ENCODE measurements around the gene FAM9C. TPM values are rescaled to one million over a fixed set of nuclear protein-coding genes. Genes with fewer than 3 reads are reported as not detected.

FAM9C gene
- total and polyA plus RNA-seq, 2 donors from 2014 or later, result not detected

GRCh38 chrX:13055486-13055885 lies 11.1 kb upstream of the FAM9C start:
- no peak for FAIRE-seq
- H3K27me3 ChIP-seq (ENCODE audit: control insufficient read depth, insufficient read depth, low read length), result no peaks in the 10 kb centered on the region
- no peaks in the 10 kb centered on the region for H3K9me3 ChIP-seq (ENCODE audit: control insufficient read depth in 2 of 3, insufficient read depth in 1 of 3, low read length in 3 of 3)
- TF ChIP-seq CTCF (IDR thresholded peaks at IDR 0.05; ENCODE audit: borderline replicate concordance, extremely low read depth, insufficient read depth), result no peak
- no peak overlapping the region for H3K9ac ChIP-seq (ENCODE audit: low read length in 3 of 3)
- H3K27ac ChIP-seq (ENCODE audit: low read depth in 2 of 2, low read length in 2 of 2), result no peak overlapping the region
- intact Hi-C loops (cut with DNase I), result no loop called here
- DNase-seq, result no peak
- no peaks in the 10 kb centered on the region for H3K36me3 ChIP-seq (ENCODE audit: control insufficient read depth in 2 of 3, insufficient read depth in 3 of 3, low read length in 3 of 3)
- H3K4me3 ChIP-seq (ENCODE audit: low read length in 3 of 3), result no peak overlapping the region
- H3K4me1 ChIP-seq (ENCODE audit: control insufficient read depth in 2 of 3, insufficient read depth in 2 of 3, low read depth in 1 of 3, low read length in 3 of 3), result peaks cover 0 to 2% (median 0%) of the 10 kb centered on the region in 3 donors

GRCh38 chrX:13053171-13053570 lies 8.8 kb upstream of the FAM9C start:
- Histone ChIP-seq H3K27ac (ENCODE audit: low read depth in 2 of 2, low read length in 2 of 2) (no peak overlapping the region), H3K27me3 (ENCODE audit: control insufficient read depth, insufficient read depth, low read length) (no peaks in the 10 kb centered on the region), H3K36me3 (ENCODE audit: control insufficient read depth in 2 of 3, insufficient read depth in 3 of 3, low read length in 3 of 3) (no peaks in the 10 kb centered on the region), H3K4me3 (ENCODE audit: low read length in 3 of 3) (no peak overlapping the region), H3K9me3 (ENCODE audit: control insufficient read depth in 2 of 3, insufficient read depth in 1 of 3, low read length in 3 of 3) (no peaks in the 10 kb centered on the region), H3K4me1 (ENCODE audit: control insufficient read depth in 2 of 3, insufficient read depth in 2 of 3, low read depth in 1 of 3, low read length in 3 of 3) (peaks cover 0 to 6% (median 2%) of the 10 kb centered on the region in 3 donors), H3K9ac (ENCODE audit: low read length in 3 of 3) (no peak overlapping the region)
- DNase-seq (no peak), FAIRE-seq (no peak)
- no peak for TF ChIP-seq CTCF (IDR thresholded peaks at IDR 0.05; ENCODE audit: borderline replicate concordance, extremely low read depth, insufficient read depth)
- intact Hi-C loops (cut with DNase I), result no loop called here

- Histone ChIP-seq H3K9me3 (ENCODE audit: control insufficient read depth in 2 of 3, insufficient read depth in 1 of 3, low read length in 3 of 3) (no peaks in the 10 kb centered on the region), H3K36me3 (ENCODE audit: control insufficient read depth in 2 of 3, insufficient read depth in 3 of 3, low read length in 3 of 3) (no peaks in the 10 kb centered on the region), H3K4me3 (ENCODE audit: low read length in 3 of 3) (no peak overlapping the region), H3K27me3 (ENCODE audit: control insufficient read depth, insufficient read depth, low read length) (no peaks in the 10 kb centered on the region), H3K9ac (ENCODE audit: low read length in 3 of 3) (no peak overlapping the region), H3K27ac (ENCODE audit: low read depth in 2 of 2, low read length in 2 of 2) (peak overlapping the region in 1 of 2 donors; percentile 28), H3K4me1 (ENCODE audit: control insufficient read depth in 2 of 3, insufficient read depth in 2 of 3, low read depth in 1 of 3, low read length in 3 of 3) (peaks cover 0 to 8% (median 2%) of the 10 kb centered on the region in 3 donors)
- peak in 1 of 5 donors; percentile 44 for DNase-seq
- no peak for FAIRE-seq
- TF ChIP-seq CTCF (IDR thresholded peaks at IDR 0.05; ENCODE audit: borderline replicate concordance, extremely low read depth, insufficient read depth), result no peak
- intact Hi-C loops (cut with DNase I), result no loop called here
These were observed 7.2 kb upstream of the FAM9C start for GRCh38 chrX:13051529-13052172.

DNA sequence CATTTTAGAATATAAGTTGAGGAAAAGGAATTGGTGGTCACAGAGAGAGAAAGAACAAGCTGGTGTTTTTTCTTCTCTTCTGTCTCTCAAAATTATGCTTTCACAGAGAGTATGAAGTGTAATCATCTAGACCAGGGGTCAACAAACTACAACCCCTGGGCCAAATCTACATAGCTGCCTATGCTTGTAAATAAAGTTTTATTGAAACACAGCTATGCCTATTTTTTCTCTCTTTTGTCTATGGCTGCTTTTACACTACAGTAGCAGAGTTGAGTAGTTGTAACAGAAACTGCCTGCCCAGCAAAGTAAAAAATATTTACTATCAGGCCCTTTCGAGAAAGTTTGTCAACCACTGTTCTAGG lies 6.7 kb upstream of the FAM9C start:
- Histone ChIP-seq H3K9me3 (ENCODE audit: control insufficient read depth in 2 of 3, insufficient read depth in 1 of 3, low read length in 3 of 3) (no peaks in the 10 kb centered on the region), H3K27ac (ENCODE audit: low read depth in 2 of 2, low read length in 2 of 2) (no peak overlapping the region), H3K27me3 (ENCODE audit: control insufficient read depth, insufficient read depth, low read length) (no peaks in the 10 kb centered on the region), H3K9ac (ENCODE audit: low read length in 3 of 3) (no peak overlapping the region), H3K4me3 (ENCODE audit: low read length in 3 of 3) (no peak overlapping the region), H3K36me3 (ENCODE audit: control insufficient read depth in 2 of 3, insufficient read depth in 3 of 3, low read length in 3 of 3) (no peaks in the 10 kb centered on the region), H3K4me1 (ENCODE audit: control insufficient read depth in 2 of 3, insufficient read depth in 2 of 3, low read depth in 1 of 3, low read length in 3 of 3) (peaks cover 0 to 8% (median 2%) of the 10 kb centered on the region in 3 donors)
- intact Hi-C loops (cut with DNase I), result no loop called here
- FAIRE-seq (no peak), DNase-seq (no peak)
- no peak for TF ChIP-seq CTCF (IDR thresholded peaks at IDR 0.05; ENCODE audit: borderline replicate concordance, extremely low read depth, insufficient read depth)
